A549 treated with GW870086 at 1 μM for 4 hours (cell line): ENCODE measurements around the gene TOB2. TPM values are rescaled to one million over a fixed set of nuclear protein-coding genes. Genes with fewer than 3 reads are reported as not detected.

Source experiments
- total RNA-seq: library from RNA; stranded (reverse); fragments of 200-300 nt; extraction: Qiagen RNA extraction; gene quantifications from 5 replicates; pipeline ENCODE4 v1.2.3, GENCODE V29; 2022; ENCODE audit warnings: low read depth

TOB2 gene, protein sequence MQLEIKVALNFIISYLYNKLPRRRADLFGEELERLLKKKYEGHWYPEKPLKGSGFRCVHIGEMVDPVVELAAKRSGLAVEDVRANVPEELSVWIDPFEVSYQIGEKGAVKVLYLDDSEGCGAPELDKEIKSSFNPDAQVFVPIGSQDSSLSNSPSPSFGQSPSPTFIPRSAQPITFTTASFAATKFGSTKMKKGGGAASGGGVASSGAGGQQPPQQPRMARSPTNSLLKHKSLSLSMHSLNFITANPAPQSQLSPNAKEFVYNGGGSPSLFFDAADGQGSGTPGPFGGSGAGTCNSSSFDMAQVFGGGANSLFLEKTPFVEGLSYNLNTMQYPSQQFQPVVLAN
- total RNA-seq, result 20.7 to 23.9 TPM (median 22.9 TPM) in 5 replicates

DNA sequence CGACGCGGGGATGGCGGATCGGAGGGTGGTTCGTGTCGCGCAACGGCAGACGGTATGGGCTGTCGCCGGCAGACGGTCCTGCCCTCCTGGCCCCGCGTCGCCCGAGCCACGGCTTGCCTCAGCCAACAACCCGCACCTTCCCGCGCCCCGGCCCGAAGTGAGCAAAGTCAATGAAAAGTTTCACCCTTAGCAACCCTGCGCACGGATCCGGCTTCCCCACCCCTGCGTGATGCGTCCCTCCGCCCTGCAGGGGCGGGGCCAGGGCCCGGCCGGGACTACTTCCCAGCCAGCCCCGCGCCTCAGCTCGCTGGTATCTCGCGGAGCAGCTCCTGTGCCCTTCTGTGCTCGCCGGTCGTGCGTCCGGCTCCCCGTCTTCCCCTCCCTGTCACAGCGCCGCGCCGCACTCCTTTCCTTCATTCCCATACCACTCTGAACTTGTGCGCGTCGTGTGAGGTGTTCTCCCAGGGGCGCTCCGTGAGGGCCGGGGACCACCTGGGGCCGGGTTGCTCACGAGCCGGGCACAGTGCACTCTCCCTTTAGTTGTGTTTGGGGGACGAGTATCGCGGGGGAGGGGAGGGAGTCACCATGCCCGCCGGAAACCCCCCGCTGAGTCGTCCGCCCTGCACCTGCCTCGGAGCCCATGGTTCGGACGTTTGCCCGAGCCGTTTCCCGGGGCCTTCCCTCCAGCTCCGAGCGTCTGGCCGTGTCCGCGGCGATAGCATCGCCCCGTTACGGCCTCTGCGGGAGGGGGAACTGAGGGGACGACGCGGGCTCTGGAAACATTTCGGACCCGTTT is at the start of gene TOB2:
Gene TOB2, minus strand, starts transcription at position 163 of the 796 bp plus-strand sequence. CDS start 9,456 bp downstream, outside the sequence.

DNA sequence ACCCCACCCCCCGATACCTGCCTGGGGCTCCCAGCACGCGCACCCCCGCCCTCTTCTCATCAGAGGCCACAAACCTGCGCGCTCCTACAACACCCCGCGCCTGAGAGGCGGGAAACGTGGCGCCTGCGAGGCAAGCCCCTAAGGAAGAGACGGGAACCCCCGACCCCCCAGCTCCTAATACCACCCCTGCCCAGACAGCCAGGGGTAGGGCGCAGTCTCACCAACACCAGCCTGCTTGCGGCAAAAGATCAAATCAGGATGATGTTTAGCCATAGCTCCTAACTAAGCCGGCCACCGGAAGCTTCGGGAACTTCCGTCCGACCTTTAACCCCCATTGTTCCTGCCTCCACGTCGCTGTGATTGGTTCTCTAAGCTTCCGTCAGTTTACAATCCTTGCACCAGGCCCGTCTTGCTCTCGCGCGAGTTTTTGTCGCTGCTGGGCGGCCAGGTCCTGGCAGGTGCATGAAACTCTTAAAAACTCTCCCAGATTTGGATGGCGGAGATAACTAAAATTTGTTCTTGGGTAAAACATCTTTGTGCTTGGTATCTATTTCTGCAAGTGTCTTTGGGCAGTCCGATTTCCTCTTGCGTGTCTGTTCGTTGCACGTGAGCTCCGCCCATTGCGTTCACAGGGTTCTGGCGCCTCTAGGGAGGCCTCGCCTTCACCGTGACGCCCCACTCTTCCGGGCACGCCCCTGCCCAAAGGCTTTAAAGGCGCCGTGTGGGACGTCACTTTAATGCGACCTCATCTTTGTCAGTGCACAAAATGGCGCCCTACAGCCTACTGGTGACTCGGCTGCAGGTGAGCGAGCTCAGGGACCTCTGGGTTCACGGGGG is 22.0 kb upstream of the TOB2 start, which contains the start of the genes ACO2 and PHF5A:
Gene ACO2, plus strand, starts transcription at position 737 of the 837 bp plus-strand sequence. Its CDS starts 30 bp downstream, at position 767.
Gene PHF5A, minus strand, starts transcription at position 312 of the 837 bp plus-strand sequence. Its CDS starts 39 bp downstream, at position 273.

Other genes starting within 250 kb of the TOB2 start
- 18.1 to 20.3 TPM (median 18.5 TPM) in 5 replicates for gene L3MBTL2, start 241.5 kb downstream of the TOB2 start, total RNA-seq
- not detected in 5 replicates for gene CHADL, start 205.9 kb downstream of the TOB2 start, total RNA-seq
- gene RANGAP1, start 160.6 kb downstream of the TOB2 start, total RNA-seq, result 68.6 to 88.5 TPM (median 87.4 TPM) in 5 replicates
- gene ZC3H7B, start 145.3 kb downstream of the TOB2 start, total RNA-seq, result 18.6 to 24.5 TPM (median 23.7 TPM) in 5 replicates
- 0.80 to 1.5 TPM (median 1.2 TPM) in 5 replicates for gene TEF, start 64.9 kb downstream of the TOB2 start, total RNA-seq
- gene PHF5A, start 21.9 kb upstream of the TOB2 start, total RNA-seq, result 62.3 to 79.0 TPM (median 63.0 TPM) in 5 replicates
- 45.2 to 50.7 TPM (median 49.2 TPM) in 5 replicates for gene ACO2, start 22.3 kb upstream of the TOB2 start, total RNA-seq
- gene POLR3H, start 97.7 kb upstream of the TOB2 start, total RNA-seq, result 24.6 to 44.1 TPM (median 40.1 TPM) in 5 replicates
- gene CSDC2, start 114.2 kb upstream of the TOB2 start, total RNA-seq, result 2.2 to 3.6 TPM (median 2.6 TPM) in 5 replicates
- gene PMM1, start 143.0 kb upstream of the TOB2 start, total RNA-seq, result 26.2 to 33.4 TPM (median 29.9 TPM) in 5 replicates
- gene DESI1, start 174.2 kb upstream of the TOB2 start, total RNA-seq, result 14.4 to 17.3 TPM (median 16.4 TPM) in 5 replicates
- 289 to 324 TPM (median 313 TPM) in 5 replicates for gene XRCC6, start 174.5 kb upstream of the TOB2 start, total RNA-seq
- gene SNU13, start 242.1 kb upstream of the TOB2 start, total RNA-seq, result 94.1 to 221 TPM (median 182 TPM) in 5 replicates